ENCODE measurements around the gene CDCA4.

- TF ChIP-seq CTCF (IDR thresholded peaks at IDR 0.05) (no peak), POLR2A (IDR thresholded peaks at IDR 0.05) (no peak)
Observed at GRCh38 chr14:104975481-104976197, 45.2 kb downstream of the CDCA4 start.

All from vagina (tissue), 2 donors.